ENCODE measurements around the gene HHIP. TPM values are rescaled to one million over a fixed set of nuclear protein-coding genes. Genes with fewer than 3 reads are reported as not detected.
A peak's percentile ranks its signal among the peaks of the same experiment; 100 is the strongest.

The HHIP gene
- total and polyA plus RNA-seq, 4 donors, result 3.3 to 14.0 (median 6.6) TPM

DNA sequence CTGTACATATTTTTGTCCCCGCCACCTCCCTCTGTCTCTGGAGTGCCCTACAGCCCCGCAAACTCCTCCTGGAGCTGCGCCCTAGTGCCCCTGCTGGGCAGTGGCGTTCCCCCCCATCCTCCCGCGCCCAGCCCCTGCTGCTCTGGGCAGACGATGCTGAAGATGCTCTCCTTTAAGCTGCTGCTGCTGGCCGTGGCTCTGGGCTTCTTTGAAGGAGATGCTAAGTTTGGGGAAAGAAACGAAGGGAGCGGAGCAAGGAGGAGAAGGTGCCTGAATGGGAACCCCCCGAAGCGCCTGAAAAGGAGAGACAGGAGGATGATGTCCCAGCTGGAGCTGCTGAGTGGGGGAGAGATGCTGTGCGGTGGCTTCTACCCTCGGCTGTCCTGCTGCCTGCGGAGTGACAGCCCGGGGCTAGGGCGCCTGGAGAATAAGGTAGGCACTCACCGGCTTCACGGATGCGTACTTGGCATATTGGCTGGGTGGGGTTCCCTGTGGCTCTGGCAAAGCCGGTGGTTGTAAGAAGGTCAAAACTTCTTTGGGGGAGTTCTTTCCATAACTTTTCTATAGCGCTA is 653 bp downstream of the HHIP start:
- DNase-seq (ENCODE audit: low spot score), result no peak
- H3K4me1 ChIP-seq (ENCODE audit: control insufficient read depth in 4 of 4, insufficient read depth in 4 of 4, low read length in 3 of 4), result peaks cover 0 to 14% (median 7%) of the 10 kb centered on the region in 4 donors
- TF ChIP-seq HNF4G (IDR thresholded peaks at IDR 0.05) (no peak), TAF1 (conservative IDR thresholded peaks at IDR 0.05) (no peak), RXRA (IDR thresholded peaks at IDR 0.05) (no peak), EGR1 (IDR thresholded peaks at IDR 0.05; ENCODE audit: low read depth in 2 of 2) (no peak), ATF3 (IDR thresholded peaks at IDR 0.05) (no peak), JUND (IDR thresholded peaks at IDR 0.05) (no peak)
- TF ChIP-seq, protein P1, sequence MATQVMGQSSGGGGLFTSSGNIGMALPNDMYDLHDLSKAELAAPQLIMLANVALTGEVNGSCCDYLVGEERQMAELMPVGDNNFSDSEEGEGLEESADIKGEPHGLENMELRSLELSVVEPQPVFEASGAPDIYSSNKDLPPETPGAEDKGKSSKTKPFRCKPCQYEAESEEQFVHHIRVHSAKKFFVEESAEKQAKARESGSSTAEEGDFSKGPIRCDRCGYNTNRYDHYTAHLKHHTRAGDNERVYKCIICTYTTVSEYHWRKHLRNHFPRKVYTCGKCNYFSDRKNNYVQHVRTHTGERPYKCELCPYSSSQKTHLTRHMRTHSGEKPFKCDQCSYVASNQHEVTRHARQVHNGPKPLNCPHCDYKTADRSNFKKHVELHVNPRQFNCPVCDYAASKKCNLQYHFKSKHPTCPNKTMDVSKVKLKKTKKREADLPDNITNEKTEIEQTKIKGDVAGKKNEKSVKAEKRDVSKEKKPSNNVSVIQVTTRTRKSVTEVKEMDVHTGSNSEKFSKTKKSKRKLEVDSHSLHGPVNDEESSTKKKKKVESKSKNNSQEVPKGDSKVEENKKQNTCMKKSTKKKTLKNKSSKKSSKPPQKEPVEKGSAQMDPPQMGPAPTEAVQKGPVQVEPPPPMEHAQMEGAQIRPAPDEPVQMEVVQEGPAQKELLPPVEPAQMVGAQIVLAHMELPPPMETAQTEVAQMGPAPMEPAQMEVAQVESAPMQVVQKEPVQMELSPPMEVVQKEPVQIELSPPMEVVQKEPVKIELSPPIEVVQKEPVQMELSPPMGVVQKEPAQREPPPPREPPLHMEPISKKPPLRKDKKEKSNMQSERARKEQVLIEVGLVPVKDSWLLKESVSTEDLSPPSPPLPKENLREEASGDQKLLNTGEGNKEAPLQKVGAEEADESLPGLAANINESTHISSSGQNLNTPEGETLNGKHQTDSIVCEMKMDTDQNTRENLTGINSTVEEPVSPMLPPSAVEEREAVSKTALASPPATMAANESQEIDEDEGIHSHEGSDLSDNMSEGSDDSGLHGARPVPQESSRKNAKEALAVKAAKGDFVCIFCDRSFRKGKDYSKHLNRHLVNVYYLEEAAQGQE (IDR thresholded peaks at IDR 0.05), result no peak
- TF ChIP-seq, protein P2, sequence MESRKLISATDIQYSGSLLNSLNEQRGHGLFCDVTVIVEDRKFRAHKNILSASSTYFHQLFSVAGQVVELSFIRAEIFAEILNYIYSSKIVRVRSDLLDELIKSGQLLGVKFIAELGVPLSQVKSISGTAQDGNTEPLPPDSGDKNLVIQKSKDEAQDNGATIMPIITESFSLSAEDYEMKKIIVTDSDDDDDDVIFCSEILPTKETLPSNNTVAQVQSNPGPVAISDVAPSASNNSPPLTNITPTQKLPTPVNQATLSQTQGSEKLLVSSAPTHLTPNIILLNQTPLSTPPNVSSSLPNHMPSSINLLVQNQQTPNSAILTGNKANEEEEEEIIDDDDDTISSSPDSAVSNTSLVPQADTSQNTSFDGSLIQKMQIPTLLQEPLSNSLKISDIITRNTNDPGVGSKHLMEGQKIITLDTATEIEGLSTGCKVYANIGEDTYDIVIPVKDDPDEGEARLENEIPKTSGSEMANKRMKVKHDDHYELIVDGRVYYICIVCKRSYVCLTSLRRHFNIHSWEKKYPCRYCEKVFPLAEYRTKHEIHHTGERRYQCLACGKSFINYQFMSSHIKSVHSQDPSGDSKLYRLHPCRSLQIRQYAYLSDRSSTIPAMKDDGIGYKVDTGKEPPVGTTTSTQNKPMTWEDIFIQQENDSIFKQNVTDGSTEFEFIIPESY (IDR thresholded peaks at IDR 0.05), result no peak
- H3K27me3 ChIP-seq (ENCODE audit: control insufficient read depth in 4 of 4, insufficient read depth in 4 of 4, low read length in 3 of 4), result peaks cover 0 to 16% (median 4%) of the 10 kb centered on the region in 4 donors
- 5% methylated on average over 22 of the region's 22 CpGs for WGBS
- no peaks in the 10 kb centered on the region for H3K36me3 ChIP-seq (ENCODE audit: control insufficient read depth in 4 of 4, insufficient read depth in 3 of 4, low read depth in 1 of 4, low read length in 3 of 4)
- peak overlapping the region; percentile 25 to 33 for H3K27ac ChIP-seq (ENCODE audit: low read depth in 1 of 2, low read length in 2 of 2)
- peak overlapping the region in 2 of 3 donors; percentile 16 to 52 for H3K4me3 ChIP-seq (ENCODE audit: low read depth in 1 of 3, low read length in 3 of 3)
- no peak overlapping the region for H3K9ac ChIP-seq (ENCODE audit: low read depth in 1 of 2, low read length in 2 of 2)
- no peaks in the 10 kb centered on the region for H3K9me3 ChIP-seq (ENCODE audit: control insufficient read depth in 4 of 4, low read length in 3 of 4)

GRCh38 chr4:144647095-144647561 is 1.2 kb downstream of the HHIP start:
- peak overlapping the region in 1 of 2 donors; percentile 5 for H3K27ac ChIP-seq (ENCODE audit: low read depth in 1 of 2, low read length in 2 of 2)
- no peaks in the 10 kb centered on the region for H3K9me3 ChIP-seq (ENCODE audit: control insufficient read depth in 4 of 4, low read length in 3 of 4)
- 2% methylated on average over 20 of the region's 20 CpGs for WGBS
- peaks cover 0 to 14% (median 7%) of the 10 kb centered on the region in 4 donors for H3K4me1 ChIP-seq (ENCODE audit: control insufficient read depth in 4 of 4, insufficient read depth in 4 of 4, low read length in 3 of 4)
- no peak for DNase-seq (ENCODE audit: low spot score)
- H3K27me3 ChIP-seq (ENCODE audit: control insufficient read depth in 4 of 4, insufficient read depth in 4 of 4, low read length in 3 of 4), result peaks cover 0 to 16% (median 4%) of the 10 kb centered on the region in 4 donors
- H3K4me3 ChIP-seq (ENCODE audit: low read depth in 1 of 3, low read length in 3 of 3), result peak overlapping the region in 1 of 3 donors; percentile 52
- H3K9ac ChIP-seq (ENCODE audit: low read depth in 1 of 2, low read length in 2 of 2), result no peak overlapping the region
- no peaks in the 10 kb centered on the region for H3K36me3 ChIP-seq (ENCODE audit: control insufficient read depth in 4 of 4, insufficient read depth in 3 of 4, low read depth in 1 of 4, low read length in 3 of 4)
- TF ChIP-seq SP1 (IDR thresholded peaks at IDR 0.05), result no peak
- TF ChIP-seq, protein P1 (IDR thresholded peaks at IDR 0.05), result no peak
- TF ChIP-seq CTCF (IDR thresholded peaks at IDR 0.05; ENCODE audit: low read depth, low read length, missing input control), result no peak
- TF ChIP-seq YY1 (IDR thresholded peaks at IDR 0.05), result no peak
- no peak for TF ChIP-seq GABPA (IDR thresholded peaks at IDR 0.05 in 1 of 2, conservative IDR thresholded peaks at IDR 0.05 in 1 of 2)
- no peak for TF ChIP-seq ATF3 (IDR thresholded peaks at IDR 0.05)
- no peak for TF ChIP-seq NR2F2 (IDR thresholded peaks at IDR 0.05)
- no peak for TF ChIP-seq HNF4G (IDR thresholded peaks at IDR 0.05)
- TF ChIP-seq JUND (IDR thresholded peaks at IDR 0.05), result no peak
- no peak for TF ChIP-seq HNF4A (conservative IDR thresholded peaks at IDR 0.05)
- TF ChIP-seq, protein P3, sequence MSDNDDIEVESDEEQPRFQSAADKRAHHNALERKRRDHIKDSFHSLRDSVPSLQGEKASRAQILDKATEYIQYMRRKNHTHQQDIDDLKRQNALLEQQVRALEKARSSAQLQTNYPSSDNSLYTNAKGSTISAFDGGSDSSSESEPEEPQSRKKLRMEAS (IDR thresholded peaks at IDR 0.05), result no peak
- TF ChIP-seq EGR1 (IDR thresholded peaks at IDR 0.05; ENCODE audit: low read depth in 2 of 2), result no peak
- no peak for TF ChIP-seq TAF1 (conservative IDR thresholded peaks at IDR 0.05)
- no peak for TF ChIP-seq FOXA1 (IDR thresholded peaks at IDR 0.05)
- no peak for TF ChIP-seq RXRA (IDR thresholded peaks at IDR 0.05)
- TF ChIP-seq, protein P2 (IDR thresholded peaks at IDR 0.05), result no peak
